ENCODE results near the gene IP6K3.

The IP6K3 gene

DNA sequence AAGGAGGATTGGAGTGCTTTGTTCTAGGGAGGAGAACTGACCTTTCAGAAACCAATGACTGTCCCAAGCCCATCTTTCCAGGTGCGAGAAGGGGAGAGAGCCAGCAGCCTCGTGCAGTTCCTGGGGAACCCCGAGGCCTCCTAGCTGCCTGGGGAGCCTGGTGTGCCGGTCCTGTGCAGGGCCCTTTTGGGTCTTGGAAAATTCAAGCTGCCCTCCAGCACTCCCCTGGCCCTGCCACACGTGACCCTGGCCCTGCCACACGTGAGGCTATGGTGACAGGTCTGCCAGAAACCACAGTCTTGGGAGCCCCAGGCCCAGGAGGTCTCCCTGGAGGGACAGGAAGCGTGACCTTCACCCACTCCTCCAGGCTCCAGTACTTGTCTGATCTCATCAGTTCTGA is 15.7 kb downstream of the IP6K3 start:
- TF ChIP-seq, protein P1, sequence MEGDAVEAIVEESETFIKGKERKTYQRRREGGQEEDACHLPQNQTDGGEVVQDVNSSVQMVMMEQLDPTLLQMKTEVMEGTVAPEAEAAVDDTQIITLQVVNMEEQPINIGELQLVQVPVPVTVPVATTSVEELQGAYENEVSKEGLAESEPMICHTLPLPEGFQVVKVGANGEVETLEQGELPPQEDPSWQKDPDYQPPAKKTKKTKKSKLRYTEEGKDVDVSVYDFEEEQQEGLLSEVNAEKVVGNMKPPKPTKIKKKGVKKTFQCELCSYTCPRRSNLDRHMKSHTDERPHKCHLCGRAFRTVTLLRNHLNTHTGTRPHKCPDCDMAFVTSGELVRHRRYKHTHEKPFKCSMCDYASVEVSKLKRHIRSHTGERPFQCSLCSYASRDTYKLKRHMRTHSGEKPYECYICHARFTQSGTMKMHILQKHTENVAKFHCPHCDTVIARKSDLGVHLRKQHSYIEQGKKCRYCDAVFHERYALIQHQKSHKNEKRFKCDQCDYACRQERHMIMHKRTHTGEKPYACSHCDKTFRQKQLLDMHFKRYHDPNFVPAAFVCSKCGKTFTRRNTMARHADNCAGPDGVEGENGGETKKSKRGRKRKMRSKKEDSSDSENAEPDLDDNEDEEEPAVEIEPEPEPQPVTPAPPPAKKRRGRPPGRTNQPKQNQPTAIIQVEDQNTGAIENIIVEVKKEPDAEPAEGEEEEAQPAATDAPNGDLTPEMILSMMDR (IDR thresholded peaks at IDR 0.05): no peak
- no peak for DNase-seq (ENCODE audit: low spot score)
- H3K27ac ChIP-seq: no peak overlapping the region
- H3K4me3 ChIP-seq: no peak overlapping the region

DNA sequence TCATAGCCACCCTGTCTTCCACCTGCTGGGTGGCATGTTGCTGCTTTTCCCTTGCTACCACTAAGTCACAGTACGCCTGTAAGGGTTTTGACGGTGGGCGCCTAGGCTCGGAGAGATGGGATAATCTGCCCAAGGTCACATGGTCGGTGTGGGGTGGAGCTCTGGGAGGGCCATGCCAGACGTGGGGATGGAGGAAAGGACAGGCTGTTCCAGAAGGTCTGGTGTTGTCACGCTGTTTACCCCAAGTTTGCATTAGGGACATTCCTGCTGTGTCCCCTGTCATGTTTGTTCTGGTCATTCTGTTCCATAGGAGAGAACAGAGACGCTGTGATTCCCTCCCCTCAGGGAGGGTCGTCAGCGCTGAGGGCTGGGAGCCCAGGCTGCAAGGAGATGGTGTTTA is 16.1 kb downstream of the IP6K3 start:
- Histone ChIP-seq H3K27ac (no peak overlapping the region), H3K4me3 (no peak overlapping the region)
- TF ChIP-seq, protein P1 (IDR thresholded peaks at IDR 0.05): no peak
- no peak for DNase-seq (ENCODE audit: low spot score)

DNA sequence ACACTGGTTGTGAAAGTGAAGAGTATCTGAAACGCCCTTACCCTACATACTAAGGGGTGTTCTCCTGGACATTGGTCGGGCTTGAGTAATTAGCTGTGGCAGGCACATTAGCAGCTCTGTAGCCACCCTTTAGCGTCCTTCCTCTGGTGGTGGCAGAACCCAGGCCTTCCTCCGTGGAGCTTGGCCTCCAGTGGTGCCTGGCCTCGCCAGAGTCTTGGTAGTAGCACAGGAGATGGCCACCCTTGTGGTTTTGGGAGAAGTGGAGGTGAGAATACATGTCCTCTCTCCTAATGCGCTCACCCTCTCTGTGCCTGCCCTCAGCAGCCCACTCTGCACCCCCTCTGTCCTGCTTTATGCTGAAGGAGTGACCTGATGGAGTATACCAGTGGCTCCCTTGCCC is 17.6 kb downstream of the IP6K3 start:
- DNase-seq (ENCODE audit: low spot score): no peak
- Histone ChIP-seq H3K4me3 (no peak overlapping the region), H3K27ac (no peak overlapping the region)
- TF ChIP-seq, protein P1 (IDR thresholded peaks at IDR 0.05): no peak

DNA sequence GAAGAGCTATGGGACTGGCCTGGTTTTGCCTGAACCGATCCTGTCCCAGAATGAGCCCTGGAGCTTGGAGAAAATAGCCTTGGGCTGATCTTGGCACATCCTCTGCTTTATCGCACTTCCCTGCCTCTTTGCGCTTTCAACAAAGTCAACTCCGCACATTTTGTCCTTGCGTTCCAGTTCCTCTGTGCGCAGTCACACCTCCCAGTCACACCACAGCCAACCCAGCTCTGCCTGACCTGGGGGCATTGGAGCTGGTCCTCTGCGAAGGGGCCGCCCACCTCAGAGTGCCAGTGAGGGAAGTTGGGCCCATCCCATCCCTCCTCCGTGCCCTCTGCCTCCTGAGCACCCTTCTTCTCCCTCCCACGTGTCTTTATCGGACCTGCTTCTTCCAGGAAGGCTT is 18.3 kb downstream of the IP6K3 start:
- DNase-seq (ENCODE audit: low spot score): no peak
- Histone ChIP-seq H3K27ac (no peak overlapping the region), H3K4me3 (no peak overlapping the region)
- TF ChIP-seq, protein P1 (IDR thresholded peaks at IDR 0.05): no peak

DNA sequence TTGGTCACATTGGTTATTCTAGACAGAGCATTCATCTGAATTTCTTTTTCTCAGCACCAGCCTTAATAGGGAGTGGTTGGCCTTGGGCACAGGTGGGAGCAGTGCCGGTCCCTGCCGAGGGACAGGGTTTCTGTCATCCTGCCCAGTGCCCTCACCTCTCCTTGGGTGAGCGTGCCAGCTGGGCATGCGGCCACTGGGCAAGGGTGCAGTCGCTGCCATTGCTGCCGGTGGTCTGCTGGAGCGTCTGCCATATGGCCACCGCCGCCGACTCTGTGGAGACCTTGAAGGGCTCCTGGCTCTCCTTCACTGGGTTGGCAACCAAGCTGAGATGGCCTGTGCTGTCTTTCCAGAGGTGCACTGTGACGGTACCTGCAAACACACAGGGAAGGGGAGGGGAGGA is 18.8 kb downstream of the IP6K3 start:
- Histone ChIP-seq H3K4me3 (no peak overlapping the region), H3K27ac (no peak overlapping the region)
- TF ChIP-seq, protein P1 (IDR thresholded peaks at IDR 0.05): no peak
- DNase-seq (ENCODE audit: low spot score): no peak

DNA sequence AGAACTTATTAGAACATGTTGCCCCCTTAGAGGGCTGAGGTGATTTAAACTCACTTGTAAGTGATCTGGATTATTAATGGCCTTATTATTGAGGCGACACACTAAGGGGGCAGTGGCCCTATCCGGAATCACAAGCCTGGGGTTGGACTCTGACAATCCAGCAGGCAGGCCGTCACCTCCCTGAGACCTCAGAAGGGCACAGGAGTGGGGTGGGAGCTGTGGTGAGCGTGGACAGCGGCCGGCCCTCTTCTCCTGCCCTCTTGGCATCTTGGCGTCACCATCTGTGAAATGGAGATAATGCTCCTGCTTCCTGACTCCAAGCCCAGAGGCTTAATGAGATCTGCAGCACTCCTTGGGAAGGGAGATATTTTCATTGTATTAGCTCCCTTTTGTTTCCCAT is 19.6 kb downstream of the IP6K3 start:
- no peak for DNase-seq (ENCODE audit: low spot score)
- no peak overlapping the region for H3K27ac ChIP-seq
- H3K4me3 ChIP-seq: no peak overlapping the region
- TF ChIP-seq, protein P1 (IDR thresholded peaks at IDR 0.05): no peak

DNA sequence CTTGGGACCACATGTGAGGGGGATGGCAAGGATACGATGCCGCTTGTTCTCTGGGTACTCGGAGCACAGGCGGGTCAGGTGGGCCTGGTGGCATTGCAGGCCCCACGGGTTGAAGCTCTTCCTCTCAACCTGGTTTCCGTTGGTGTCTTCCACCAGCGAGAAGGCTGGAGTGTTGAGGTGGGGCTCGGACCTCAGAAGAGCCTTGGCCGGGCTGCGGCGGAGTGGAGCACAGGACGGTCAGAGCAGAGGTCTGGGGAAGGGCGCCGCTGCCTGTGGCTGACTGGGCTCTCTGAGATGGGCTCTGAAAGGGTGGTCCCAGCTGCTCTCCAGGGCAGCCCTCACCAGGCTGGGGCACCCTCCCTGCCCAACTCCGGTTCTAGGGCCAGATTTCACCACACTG is 20.0 kb downstream of the IP6K3 start:
- Histone ChIP-seq H3K27ac (no peak overlapping the region), H3K4me3 (no peak overlapping the region)
- TF ChIP-seq, protein P1 (IDR thresholded peaks at IDR 0.05): no peak
- DNase-seq (ENCODE audit: low spot score): no peak

Data from coronary artery (tissue), 2 donors.